ENCODE data around the gene FAM13C. TPM values are rescaled to one million over a fixed set of nuclear protein-coding genes. Genes with fewer than 3 reads are reported as not detected.

Gene FAM13C
- polyA plus RNA-seq, 1 of the 3 experiments (the other 2 are of a cell fraction), result 7.6 TPM

DNA sequence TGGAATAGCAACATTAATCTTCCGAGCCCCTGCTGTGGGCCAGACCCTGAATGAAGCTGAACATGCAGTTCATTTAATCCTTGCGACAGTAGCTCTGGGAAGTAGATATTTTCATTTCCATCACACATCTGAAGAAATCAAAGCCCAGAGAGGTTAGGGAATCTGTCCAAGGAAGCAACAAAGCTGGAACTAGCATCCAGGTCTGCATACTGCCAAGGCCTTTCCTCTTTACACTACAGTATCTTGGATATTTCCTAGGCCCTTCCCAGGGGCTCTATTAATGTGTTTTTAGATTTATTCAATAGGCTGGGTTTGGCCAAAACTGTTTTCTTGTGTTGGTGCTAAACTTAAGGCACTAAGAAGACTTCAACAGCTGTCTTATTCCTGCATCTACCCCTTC lies 48.1 kb downstream of the FAM13C start:
- TF ChIP-seq RCOR1 (IDR thresholded peaks at IDR 0.05; ENCODE audit: low read length), result no peak
- TF ChIP-seq, protein P1, sequence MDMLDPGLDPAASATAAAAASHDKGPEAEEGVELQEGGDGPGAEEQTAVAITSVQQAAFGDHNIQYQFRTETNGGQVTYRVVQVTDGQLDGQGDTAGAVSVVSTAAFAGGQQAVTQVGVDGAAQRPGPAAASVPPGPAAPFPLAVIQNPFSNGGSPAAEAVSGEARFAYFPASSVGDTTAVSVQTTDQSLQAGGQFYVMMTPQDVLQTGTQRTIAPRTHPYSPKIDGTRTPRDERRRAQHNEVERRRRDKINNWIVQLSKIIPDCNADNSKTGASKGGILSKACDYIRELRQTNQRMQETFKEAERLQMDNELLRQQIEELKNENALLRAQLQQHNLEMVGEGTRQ (IDR thresholded peaks at IDR 0.05; ENCODE audit: borderline replicate concordance, low read depth, low read length), result no peak
- no peak for TF ChIP-seq FOXM1 (IDR thresholded peaks at IDR 0.05; ENCODE audit: low read depth)
- TF ChIP-seq CHD2 (IDR thresholded peaks at IDR 0.05; ENCODE audit: low read length, partially characterized antibody), result no peak
- no peak for TF ChIP-seq POLR2AphosphoS5 (IDR thresholded peaks at IDR 0.05; ENCODE audit: low read depth, low read length)
- TF ChIP-seq, protein P2, sequence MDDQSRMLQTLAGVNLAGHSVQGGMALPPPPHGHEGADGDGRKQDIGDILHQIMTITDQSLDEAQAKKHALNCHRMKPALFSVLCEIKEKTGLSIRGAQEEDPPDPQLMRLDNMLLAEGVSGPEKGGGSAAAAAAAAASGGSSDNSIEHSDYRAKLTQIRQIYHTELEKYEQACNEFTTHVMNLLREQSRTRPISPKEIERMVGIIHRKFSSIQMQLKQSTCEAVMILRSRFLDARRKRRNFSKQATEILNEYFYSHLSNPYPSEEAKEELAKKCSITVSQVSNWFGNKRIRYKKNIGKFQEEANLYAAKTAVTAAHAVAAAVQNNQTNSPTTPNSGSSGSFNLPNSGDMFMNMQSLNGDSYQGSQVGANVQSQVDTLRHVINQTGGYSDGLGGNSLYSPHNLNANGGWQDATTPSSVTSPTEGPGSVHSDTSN (IDR thresholded peaks at IDR 0.05), result no peak
- TF ChIP-seq GABPA (IDR thresholded peaks at IDR 0.05; ENCODE audit: low read depth), result no peak
- no peak for TF ChIP-seq FOXJ3 (CRISPR knock-in tag; IDR thresholded peaks at IDR 0.05)
- no peak for TF ChIP-seq JUND (IDR thresholded peaks at IDR 0.05)
- TF ChIP-seq TAF1 (IDR thresholded peaks at IDR 0.05; ENCODE audit: borderline replicate concordance, low read depth, low read length), result no peak
- TF ChIP-seq GATA2 (CRISPR knock-in tag; IDR thresholded peaks at IDR 0.05), result no peak
- Histone ChIP-seq H3K4me3 (ENCODE audit: low read depth in 2 of 2, low read length in 1 of 2) (no peak overlapping the region), H3K9me3 (no peaks in the 10 kb centered on the region), H3K9me2 (no peaks in the 10 kb centered on the region), H4K20me1 (ENCODE audit: insufficient read depth) (no peaks in the 10 kb centered on the region), H3K79me2 (ENCODE audit: insufficient read depth) (no peaks in the 10 kb centered on the region), H3K9ac (no peak overlapping the region), H2AFZ (ENCODE audit: low read depth) (no peak overlapping the region), H3F3A (replicated peaks; ENCODE audit: insufficient read depth) (no peaks in the 10 kb centered on the region), H3K4me2 (no peak overlapping the region), H3K27me3 (ENCODE audit: insufficient read depth) (no peaks in the 10 kb centered on the region), H3K27ac (ENCODE audit: low read depth in 2 of 2, low read length in 1 of 2) (no peak overlapping the region), H3K36me3 (replicated peaks in 1 of 2; ENCODE audit: control insufficient read depth in 1 of 2, insufficient read depth in 2 of 2, low read length in 1 of 2) (peaks cover 0 to 5% of the 10 kb centered on the region in 2 experiments), H3K4me1 (ENCODE audit: control insufficient read depth in 1 of 2, insufficient read depth in 2 of 2, low read depth in 1 of 2, low read length in 1 of 2) (no peaks in the 10 kb centered on the region)
- ChIA-PET CTCF (interaction anchor here (1.2 to 1.9 kb wide), 2 partner anchors 9 to 17 kb away, joined by 3 to 4 read pairs; no protein-coding TSS in a partner anchor), POLR2A (no interaction called here)
- 88% methylated on average over 2 of the region's 2 CpGs for WGBS (ENCODE audit: low lambda C conversion rate)
- DNase-seq, result no peak

DNA sequence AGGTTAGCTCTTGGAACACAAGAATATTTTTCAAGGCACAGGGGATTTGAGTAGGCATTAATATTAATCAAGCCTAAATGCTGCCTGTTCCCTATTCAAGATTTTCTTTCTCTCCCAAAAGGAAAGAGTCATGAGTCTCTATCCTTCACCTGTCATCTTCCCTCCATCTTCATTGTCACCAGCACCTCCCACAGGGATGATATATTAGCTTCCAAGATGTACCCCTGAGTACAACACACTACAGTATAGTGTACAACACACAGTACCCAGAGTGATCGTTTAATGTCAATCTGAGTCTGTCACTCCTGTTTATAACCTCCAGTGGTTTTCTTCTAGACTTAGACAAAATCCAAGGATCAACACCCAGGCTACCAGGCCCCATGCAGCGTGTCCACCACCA lies 50.1 kb downstream of the FAM13C start:
- Histone ChIP-seq H3K9me3 (no peaks in the 10 kb centered on the region), H3K4me1 (ENCODE audit: control insufficient read depth in 1 of 2, insufficient read depth in 2 of 2, low read depth in 1 of 2, low read length in 1 of 2) (no peaks in the 10 kb centered on the region), H3K27me3 (ENCODE audit: insufficient read depth) (no peaks in the 10 kb centered on the region), H3K9me2 (no peaks in the 10 kb centered on the region), H4K20me1 (ENCODE audit: insufficient read depth) (no peaks in the 10 kb centered on the region), H3K36me3 (replicated peaks in 1 of 2; ENCODE audit: control insufficient read depth in 1 of 2, insufficient read depth in 2 of 2, low read length in 1 of 2) (peaks cover 0 to 5% of the 10 kb centered on the region in 2 experiments), H3K79me2 (ENCODE audit: insufficient read depth) (no peaks in the 10 kb centered on the region), H3F3A (replicated peaks; ENCODE audit: insufficient read depth) (no peaks in the 10 kb centered on the region), H3K9ac (no peak overlapping the region), H3K4me3 (ENCODE audit: low read depth in 2 of 2, low read length in 1 of 2) (no peak overlapping the region), H3K27ac (ENCODE audit: low read depth in 2 of 2, low read length in 1 of 2) (no peak overlapping the region), H3K4me2 (no peak overlapping the region), H2AFZ (ENCODE audit: low read depth) (no peak overlapping the region)
- TF ChIP-seq POLR2AphosphoS5 (IDR thresholded peaks at IDR 0.05; ENCODE audit: low read depth, low read length), result no peak
- no peak for TF ChIP-seq TEAD4 (IDR thresholded peaks at IDR 0.05; ENCODE audit: borderline replicate concordance, insufficient read depth)
- TF ChIP-seq, protein P3, sequence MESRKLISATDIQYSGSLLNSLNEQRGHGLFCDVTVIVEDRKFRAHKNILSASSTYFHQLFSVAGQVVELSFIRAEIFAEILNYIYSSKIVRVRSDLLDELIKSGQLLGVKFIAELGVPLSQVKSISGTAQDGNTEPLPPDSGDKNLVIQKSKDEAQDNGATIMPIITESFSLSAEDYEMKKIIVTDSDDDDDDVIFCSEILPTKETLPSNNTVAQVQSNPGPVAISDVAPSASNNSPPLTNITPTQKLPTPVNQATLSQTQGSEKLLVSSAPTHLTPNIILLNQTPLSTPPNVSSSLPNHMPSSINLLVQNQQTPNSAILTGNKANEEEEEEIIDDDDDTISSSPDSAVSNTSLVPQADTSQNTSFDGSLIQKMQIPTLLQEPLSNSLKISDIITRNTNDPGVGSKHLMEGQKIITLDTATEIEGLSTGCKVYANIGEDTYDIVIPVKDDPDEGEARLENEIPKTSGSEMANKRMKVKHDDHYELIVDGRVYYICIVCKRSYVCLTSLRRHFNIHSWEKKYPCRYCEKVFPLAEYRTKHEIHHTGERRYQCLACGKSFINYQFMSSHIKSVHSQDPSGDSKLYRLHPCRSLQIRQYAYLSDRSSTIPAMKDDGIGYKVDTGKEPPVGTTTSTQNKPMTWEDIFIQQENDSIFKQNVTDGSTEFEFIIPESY (IDR thresholded peaks at IDR 0.05; ENCODE audit: borderline replicate concordance, low read depth), result no peak
- TF ChIP-seq, protein P1 (IDR thresholded peaks at IDR 0.05; ENCODE audit: borderline replicate concordance, low read depth, low read length), result no peak
- TF ChIP-seq FOXM1 (IDR thresholded peaks at IDR 0.05; ENCODE audit: low read depth), result no peak
- TF ChIP-seq EP300 (IDR thresholded peaks at IDR 0.05; ENCODE audit: borderline replicate concordance in 1 of 2, low read depth in 1 of 2, low read length in 1 of 2), result no peak
- no peak for TF ChIP-seq GATA2 (CRISPR knock-in tag; IDR thresholded peaks at IDR 0.05)
- CTCF ChIA-PET, result no interaction called here
- 81% methylated on average over 2 of the region's 2 CpGs for WGBS (ENCODE audit: low lambda C conversion rate)
- no peak for DNase-seq
- POLR2A ChIA-PET, result no interaction called here
